Measurements from ENCODE around the gene ANHX. TPM values are rescaled to one million over a fixed set of nuclear protein-coding genes. Genes with fewer than 3 reads are reported as not detected.

The ANHX gene
- total and polyA plus RNA-seq, 2 experiments from 2014 or later: not detected

GRCh38 chr12:133220521-133220920, 15.2 kb downstream of the ANHX start (continued):
- TF ChIP-seq ZNF462 (CRISPR knock-in tag; IDR thresholded peaks at IDR 0.05) (no peak), POLR2AphosphoS5 (IDR thresholded peaks at IDR 0.05; ENCODE audit: low read depth) (no peak)

- no peaks in the 10 kb centered on the region for H3F3A ChIP-seq (replicated peaks; ENCODE audit: low read depth)
- Mint-ChIP-seq H3K4me3 (no peak overlapping the region), H3K27me3 (ENCODE audit: insufficient read depth, low read depth, poor library complexity) (no peaks in the 10 kb centered on the region), H3K36me3 (ENCODE audit: low read depth) (peaks cover 38% of the 10 kb centered on the region), H3K9me3 (peaks cover 96% of the 10 kb centered on the region), H3K4me1 (no peaks in the 10 kb centered on the region; the same call in 2 of the 3 replicates), H3K27ac (no peak overlapping the region)
- no peak overlapping the region for H3K27ac ChIP-seq (ENCODE audit: low read depth)
- H4K20me1 ChIP-seq (replicated peaks; ENCODE audit: insufficient read depth): no peaks in the 10 kb centered on the region
- no peaks in the 10 kb centered on the region for H3K4me1 ChIP-seq (ENCODE audit: insufficient read depth)
- no peaks in the 10 kb centered on the region for H3K79me2 ChIP-seq (replicated peaks; ENCODE audit: insufficient read depth)
- no peak for TF ChIP-seq NANOG (IDR thresholded peaks at IDR 0.05; ENCODE audit: borderline replicate concordance)
- TF ChIP-seq EZH2 (IDR thresholded peaks at IDR 0.05; ENCODE audit: low read depth, unreplicated experiment): no peak
- no peak for TF ChIP-seq ETS1 (IDR thresholded peaks at IDR 0.05)
- no peak for TF ChIP-seq CTCF (conservative IDR thresholded peaks at IDR 0.05; ENCODE audit: low read depth in 2 of 2)
- TF ChIP-seq ZNF462 (CRISPR knock-in tag; IDR thresholded peaks at IDR 0.05): no peak
- TF ChIP-seq CREB1 (CRISPR knock-in tag; IDR thresholded peaks at IDR 0.05; ENCODE audit: low read depth): no peak
- H2AFZ ChIP-seq: no peak overlapping the region
- no peaks in the 10 kb centered on the region for H3K9me2 ChIP-seq (ENCODE audit: insufficient read depth)
- no peak for DNase-seq (ENCODE audit: low spot score)
- H3K4me3 ChIP-seq: no peak overlapping the region
- ATAC-seq: no peak
- no peak overlapping the region for H3K4me2 ChIP-seq
- no peaks in the 10 kb centered on the region for H3K27me3 ChIP-seq (ENCODE audit: insufficient read depth)
- no peaks in the 10 kb centered on the region for H3K36me3 ChIP-seq (ENCODE audit: insufficient read depth)
Observed at GRCh38 chr12:133217219-133217618, 18.5 kb downstream of the ANHX start.

All from GM23338 (cell line).